Hepatocyte (in vitro differentiated cells): ENCODE data around the gene C19orf67. TPM values are rescaled to one million over a fixed set of nuclear protein-coding genes. Genes with fewer than 3 reads are reported as not detected.
A peak's percentile ranks its signal among the peaks of the same experiment; 100 is the strongest.

Experiments
- DNase-seq: peaks from one replicate; pipeline ENCODE4 v3.0.0-alpha.2; 2016; ENCODE audit warnings: low spot score
- H2AFZ ChIP-seq: fragments of 200-600 bp; sonication (generic); 2 replicates; pipeline ENCODE4 v1.6.0; 2016; ENCODE audit warnings: antibody characterized with exemption, mild to moderate bottlenecking
- H3K27ac ChIP-seq: fragments of 200-600 bp; sonication (generic); 2 replicates; pipeline ENCODE4 v1.5.1; 2016; ENCODE audit warnings: mild to moderate bottlenecking
- H3K27me3 ChIP-seq: fragments of 200-600 bp; sonication (generic); 2 replicates; pipeline ENCODE4 v1.6.1; 2016
- H3K36me3 ChIP-seq: fragments of 200-600 bp; sonication (generic); replicated peaks from 2 replicates; pipeline ENCODE4 v1.5.1; 2016; ENCODE audit warnings: low read depth; ENCODE audit not compliant: insufficient read depth
- H3K4me1 ChIP-seq: fragments of 200-600 bp; sonication (generic); 2 replicates; pipeline ENCODE4 v1.5.1; 2016; ENCODE audit warnings: mild to moderate bottlenecking, moderate library complexity; ENCODE audit not compliant: insufficient read depth
- H3K4me2 ChIP-seq: fragments of 200-600 bp; sonication (generic); 2 replicates; pipeline ENCODE4 v1.6.0; 2016
- H3K4me3 ChIP-seq: fragments of 200-600 bp; sonication (generic); 2 replicates; pipeline ENCODE4 v1.5.1; 2016; ENCODE audit warnings: mild to moderate bottlenecking
- H3K79me2 ChIP-seq: fragments of 200-600 bp; sonication (generic); 2 replicates; pipeline ENCODE4 v1.6.0; 2017; ENCODE audit warnings: mild to moderate bottlenecking
- H3K9me2 ChIP-seq: fragments of 200-600 bp; sonication (generic); replicated peaks from 2 replicates; pipeline ENCODE4 v1.6.0; 2017; ENCODE audit warnings: mild to moderate bottlenecking; ENCODE audit not compliant: insufficient read depth
- H3K9me3 ChIP-seq: fragments of 200-600 bp; sonication (generic); 2 replicates; pipeline ENCODE4 v1.5.1; 2016; ENCODE audit warnings: low read depth, mild to moderate bottlenecking
- H4K20me1 ChIP-seq: fragments of 200-600 bp; sonication (generic); 2 replicates; pipeline ENCODE4 v1.6.0; 2016; ENCODE audit warnings: mild to moderate bottlenecking; ENCODE audit not compliant: insufficient read depth, poor library complexity, severe bottlenecking
- EZH2 ChIP-seq: fragments of 200-600 bp; sonication (generic); IDR thresholded peaks from 2 replicates; pipeline ENCODE4 v1.6.1; 2016; ENCODE audit warnings: antibody characterized with exemption, mild to moderate bottlenecking, borderline replicate concordance
- EZH2phosphoT487 ChIP-seq: fragments of 200-600 bp; sonication (generic); IDR thresholded peaks from one replicate; pipeline ENCODE4 v1.6.1; 2018; ENCODE audit warnings: antibody characterized with exemption, mild to moderate bottlenecking, low read depth, moderate library complexity; ENCODE audit not compliant: unreplicated experiment, severe bottlenecking
- WGBS: methylation state at CpG from one replicate; pipeline ENCODE4 v1.1.6; 2016; ENCODE audit warnings: low lambda C conversion rate; ENCODE audit errors: missing lambda C conversion rate; 5-methylcytosine and 5-hydroxymethylcytosine counted together
- polyA plus RNA-seq: library from polyadenylated mRNA; unstranded; fragments of >200 nt; fragmentation: Nextera tagmentation; extraction: Ambion mirVana; gene quantifications from 2 replicates; pipeline ENCODE4 v1.2.1, GENCODE V29; 2016
- total RNA-seq: library from RNA; depleted of rRNA; stranded (reverse); fragments of >200 nt; gene quantifications from 2 replicates; pipeline ENCODE4 v1.2.3, GENCODE V29; 2014
- TF ChIP-seq, protein P1 (sequence below): fragments of 200-600 bp; sonication (generic); IDR thresholded peaks from 2 replicates; pipeline ENCODE4 v1.5.1; 2016; ENCODE audit warnings: antibody characterized with exemption, mild to moderate bottlenecking; ENCODE audit not compliant: poor library complexity

The C19orf67 gene
- total and polyA plus RNA-seq, 2 experiments from 2014 or later = not detected

DNA sequence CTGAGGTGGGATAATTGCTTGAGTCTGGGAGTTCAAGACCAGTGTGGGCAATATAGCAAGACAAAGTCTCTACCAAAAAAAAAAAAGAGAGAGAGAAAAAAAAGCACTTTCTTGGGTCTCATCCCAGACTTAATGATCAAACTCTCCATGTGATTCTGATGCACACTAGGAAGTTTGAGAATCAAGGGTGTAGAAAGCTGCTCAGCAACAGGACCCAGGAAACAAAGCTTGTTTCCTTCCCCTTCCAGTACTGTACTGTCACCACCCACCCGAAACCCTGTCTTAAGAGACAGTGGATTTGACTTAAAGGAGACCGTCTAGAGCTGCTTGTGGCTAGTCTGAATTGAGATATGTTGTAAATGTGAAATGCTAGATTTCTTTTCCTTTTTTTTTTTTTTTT is 7.2 kb downstream of the C19orf67 start:
- WGBS = 87% methylated on average over 2 of the region's 2 CpGs
- no peak for DNase-seq

DNA sequence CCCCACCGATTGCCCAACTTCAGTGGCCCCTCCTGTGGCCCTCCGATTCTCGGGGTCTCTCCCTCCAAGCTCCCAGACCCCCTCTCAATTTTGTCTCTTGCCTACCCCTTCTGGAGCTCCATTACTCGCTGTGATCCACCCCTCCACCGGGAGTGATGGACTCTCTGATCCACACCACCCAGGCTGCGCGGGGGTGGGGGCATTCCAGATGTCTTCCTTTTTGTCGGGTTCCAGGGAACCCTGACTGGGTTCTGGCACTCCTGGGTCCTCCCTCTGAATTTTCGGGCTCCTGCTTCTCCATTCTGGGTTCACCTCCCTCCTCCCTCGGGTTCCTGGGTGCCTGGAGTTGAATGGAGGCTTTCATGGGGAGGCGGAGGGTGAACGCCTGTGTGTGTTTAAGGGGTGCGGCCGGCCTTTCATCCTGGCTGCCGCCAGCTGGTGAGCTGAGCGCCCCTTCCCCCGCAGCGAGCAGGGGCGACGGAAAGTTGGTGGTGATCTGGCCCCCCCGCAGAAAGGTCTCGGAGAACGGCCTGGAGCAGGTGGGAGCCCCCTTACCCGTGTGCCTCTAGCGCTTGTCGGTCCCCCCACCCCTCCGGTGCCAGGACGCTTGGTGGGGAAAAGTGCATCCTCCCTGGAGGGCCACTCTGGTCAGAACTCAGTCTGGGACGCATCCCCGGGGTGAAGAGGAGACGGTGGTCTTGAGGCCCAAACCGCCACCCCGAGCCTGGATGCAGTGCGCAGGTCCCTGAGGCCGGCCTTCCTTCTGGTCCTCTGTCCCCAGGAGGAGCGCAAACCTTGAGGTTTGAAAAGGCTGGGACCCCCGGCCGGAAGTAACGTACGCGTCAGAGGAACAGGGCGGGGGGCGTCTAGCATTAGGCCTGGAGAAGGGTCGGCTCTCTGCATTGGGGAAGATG is 11.4 kb downstream of the C19orf67 start:
- Histone ChIP-seq H3K36me3 (no peaks in the 10 kb centered on the region), H3K79me2 (peaks cover 23% of the 10 kb centered on the region), H3K4me1 (peaks cover 14% of the 10 kb centered on the region), H3K9me2 (no peaks in the 10 kb centered on the region), H3K4me3 (peak overlapping the region; percentile 96), H3K27ac (peak overlapping the region; percentile 85), H3K9me3 (no peaks in the 10 kb centered on the region), H3K4me2 (peak overlapping the region; percentile 99), H2AFZ (peak overlapping the region; percentile 76), H4K20me1 (no peaks in the 10 kb centered on the region), H3K27me3 (no peaks in the 10 kb centered on the region)
- 16% methylated on average over 30 of the region's 44 CpGs for WGBS
- TF ChIP-seq EZH2 = no peak
- TF ChIP-seq EZH2phosphoT487 = no peak
- TF ChIP-seq, protein P1, sequence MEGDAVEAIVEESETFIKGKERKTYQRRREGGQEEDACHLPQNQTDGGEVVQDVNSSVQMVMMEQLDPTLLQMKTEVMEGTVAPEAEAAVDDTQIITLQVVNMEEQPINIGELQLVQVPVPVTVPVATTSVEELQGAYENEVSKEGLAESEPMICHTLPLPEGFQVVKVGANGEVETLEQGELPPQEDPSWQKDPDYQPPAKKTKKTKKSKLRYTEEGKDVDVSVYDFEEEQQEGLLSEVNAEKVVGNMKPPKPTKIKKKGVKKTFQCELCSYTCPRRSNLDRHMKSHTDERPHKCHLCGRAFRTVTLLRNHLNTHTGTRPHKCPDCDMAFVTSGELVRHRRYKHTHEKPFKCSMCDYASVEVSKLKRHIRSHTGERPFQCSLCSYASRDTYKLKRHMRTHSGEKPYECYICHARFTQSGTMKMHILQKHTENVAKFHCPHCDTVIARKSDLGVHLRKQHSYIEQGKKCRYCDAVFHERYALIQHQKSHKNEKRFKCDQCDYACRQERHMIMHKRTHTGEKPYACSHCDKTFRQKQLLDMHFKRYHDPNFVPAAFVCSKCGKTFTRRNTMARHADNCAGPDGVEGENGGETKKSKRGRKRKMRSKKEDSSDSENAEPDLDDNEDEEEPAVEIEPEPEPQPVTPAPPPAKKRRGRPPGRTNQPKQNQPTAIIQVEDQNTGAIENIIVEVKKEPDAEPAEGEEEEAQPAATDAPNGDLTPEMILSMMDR = no peak
- peak; percentile 62 for DNase-seq

More for the DNA sequence above, 7.2 kb downstream of the C19orf67 start:
- H3K79me2 ChIP-seq = peaks cover 43% of the 10 kb centered on the region
- peaks cover 19% of the 10 kb centered on the region for H3K4me1 ChIP-seq
- H3K27me3 ChIP-seq = no peaks in the 10 kb centered on the region
- H3K4me3 ChIP-seq = no peak overlapping the region
- no peak overlapping the region for H3K27ac ChIP-seq
- TF ChIP-seq EZH2phosphoT487 (no peak), EZH2 (no peak)
- TF ChIP-seq, protein P1 = no peak
- no peaks in the 10 kb centered on the region for H3K36me3 ChIP-seq
- H4K20me1 ChIP-seq = no peaks in the 10 kb centered on the region
- H3K9me3 ChIP-seq = no peaks in the 10 kb centered on the region
- H3K4me2 ChIP-seq = no peak overlapping the region
- H3K9me2 ChIP-seq = no peaks in the 10 kb centered on the region
- H2AFZ ChIP-seq = no peak overlapping the region

DNA sequence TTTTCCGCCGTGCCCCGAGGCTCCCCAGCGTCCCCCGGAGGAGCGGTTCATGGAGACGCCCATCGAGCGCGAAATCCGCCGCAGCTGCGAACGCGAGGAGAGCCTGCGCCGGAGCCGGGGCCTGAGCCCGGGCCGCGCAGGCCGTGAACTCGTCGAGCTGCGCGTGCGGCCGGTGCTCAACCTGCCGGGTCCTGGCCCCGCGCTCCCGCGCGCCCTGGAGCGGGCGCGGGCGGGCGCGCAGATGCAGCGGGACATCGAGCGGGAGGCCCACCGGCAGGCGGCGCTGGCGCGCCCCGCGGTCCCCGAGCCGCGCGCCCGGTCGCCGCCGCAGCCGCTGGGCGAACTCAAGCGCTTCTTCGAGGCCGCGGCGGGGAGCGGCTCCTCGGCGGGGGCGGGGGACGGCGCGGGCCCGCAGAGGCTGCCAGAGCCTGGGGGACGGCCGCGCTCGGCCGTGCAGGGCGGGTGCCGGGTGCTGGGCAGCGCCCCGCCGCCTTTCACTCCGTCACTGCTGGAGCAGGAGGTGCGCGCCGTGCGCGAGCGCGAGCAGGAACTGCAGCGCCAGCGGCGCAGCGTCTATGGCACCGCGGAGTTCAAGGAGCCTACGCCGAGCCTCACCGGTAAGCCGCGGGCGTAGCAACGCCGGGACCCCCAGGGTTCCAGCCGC is 12.2 kb downstream of the C19orf67 start:
- peak; percentile 91 for DNase-seq
- Histone ChIP-seq H4K20me1 (no peaks in the 10 kb centered on the region), H3K9me2 (no peaks in the 10 kb centered on the region), H3K9me3 (no peaks in the 10 kb centered on the region), H2AFZ (peak overlapping the region; percentile 76), H3K4me1 (peaks cover 14% of the 10 kb centered on the region), H3K79me2 (peaks cover 22% of the 10 kb centered on the region), H3K4me3 (peak overlapping the region; percentile 96), H3K4me2 (peak overlapping the region; percentile 99), H3K27me3 (no peaks in the 10 kb centered on the region), H3K27ac (peak overlapping the region; percentile 85), H3K36me3 (no peaks in the 10 kb centered on the region)
- 2% methylated on average over 50 of the region's 106 CpGs for WGBS
- no peak for TF ChIP-seq EZH2phosphoT487
- TF ChIP-seq, protein P1 = no peak
- no peak for TF ChIP-seq EZH2
